Parathyroid adenoma (tissue), 2 donors: ENCODE results near the gene CSPG4.
"Not testable (repeated sequence)": the region's sequence is repeated elsewhere in the genome, so short reads cannot be mapped to it uniquely, and the experiment has no call there.

Experiments used
- H2AFZ ChIP-seq: fragments of 300-600 bp; sonication (generic); one replicate; pipeline ENCODE4 v1.7.0; 2017; ENCODE audit warnings: antibody characterized with exemption, mild to moderate bottlenecking
- H3K27ac ChIP-seq: fragments of 300-600 bp; sonication (generic); one replicate; pipeline ENCODE4 v1.7.0; 2017
- H3K27me3 ChIP-seq: fragments of 300-600 bp; sonication (generic); one replicate; pipeline ENCODE4 v1.7.0; 2017; ENCODE audit warnings: low read length; ENCODE audit not compliant: control insufficient read depth, insufficient read depth
- H3K36me3 ChIP-seq: fragments of 300-600 bp; sonication (generic); one replicate; pipeline ENCODE4 v1.7.0; 2017; ENCODE audit warnings: low read length; ENCODE audit not compliant: control insufficient read depth, insufficient read depth
- H3K4me1 ChIP-seq: fragments of 300-600 bp; sonication (generic); one replicate; pipeline ENCODE4 v1.7.0; 2017; ENCODE audit warnings: control low read depth
- H3K4me2 ChIP-seq: fragments of 300-600 bp; sonication (generic); one replicate; pipeline ENCODE4 v1.7.0; 2017; ENCODE audit warnings: low read length
- H3K4me3 ChIP-seq: fragments of 300-600 bp; sonication (generic); one replicate; pipeline ENCODE4 v1.7.0; 2017; ENCODE audit warnings: low read depth, low read length
- H3K79me2 ChIP-seq: fragments of 300-600 bp; sonication (generic); one replicate; pipeline ENCODE4 v1.7.0; 2017; ENCODE audit warnings: control low read depth
- H3K9ac ChIP-seq: fragments of 300-600 bp; sonication (generic); one replicate; pipeline ENCODE4 v1.7.0; 2017; ENCODE audit warnings: mild to moderate bottlenecking
- H3K9me3 ChIP-seq: fragments of 300-600 bp; sonication (generic); one replicate; pipeline ENCODE4 v1.7.0; 2017; ENCODE audit warnings: low read length; ENCODE audit not compliant: control insufficient read depth
- TF ChIP-seq, protein P1 (sequence below): fragments of 300-600 bp; sonication (generic); IDR thresholded peaks from one replicate; pipeline ENCODE4 v1.7.0; 2017; ENCODE audit warnings: antibody characterized with exemption, mild to moderate bottlenecking
- donor health status: primary hyperparathyroidism.

The CSPG4 gene

DNA sequence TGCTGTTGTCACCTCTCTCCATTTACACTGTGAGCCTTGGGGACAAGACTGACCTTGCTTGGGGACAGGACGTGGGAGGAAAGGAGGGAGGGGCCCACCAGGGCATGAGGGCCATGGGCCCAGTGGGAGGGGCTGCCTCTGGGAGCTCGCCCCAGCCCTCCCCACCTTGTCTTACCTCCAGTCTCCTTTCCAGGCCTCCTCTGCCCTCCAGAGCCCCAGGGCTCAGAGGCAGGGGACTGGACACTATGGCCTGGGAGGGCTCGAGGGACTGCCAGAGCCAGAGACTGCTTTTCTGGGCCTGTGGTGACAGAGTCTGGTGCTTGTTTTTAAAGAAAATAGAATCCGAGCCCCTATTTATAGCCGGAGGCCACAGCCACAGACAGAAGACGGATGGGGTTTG, 10.2 kb downstream of the CSPG4 start:
- Histone ChIP-seq H3K27me3 (no peaks in the 10 kb centered on the region), H2AFZ (no peak overlapping the region), H3K9me3 (no peaks in the 10 kb centered on the region), H3K36me3 (no peaks in the 10 kb centered on the region), H3K79me2 (no peaks in the 10 kb centered on the region), H3K4me3 (no peak overlapping the region), H3K4me1 (no peaks in the 10 kb centered on the region), H3K4me2 (no peak overlapping the region), H3K9ac (no peak overlapping the region), H3K27ac (no peak overlapping the region)
- TF ChIP-seq, protein P1, sequence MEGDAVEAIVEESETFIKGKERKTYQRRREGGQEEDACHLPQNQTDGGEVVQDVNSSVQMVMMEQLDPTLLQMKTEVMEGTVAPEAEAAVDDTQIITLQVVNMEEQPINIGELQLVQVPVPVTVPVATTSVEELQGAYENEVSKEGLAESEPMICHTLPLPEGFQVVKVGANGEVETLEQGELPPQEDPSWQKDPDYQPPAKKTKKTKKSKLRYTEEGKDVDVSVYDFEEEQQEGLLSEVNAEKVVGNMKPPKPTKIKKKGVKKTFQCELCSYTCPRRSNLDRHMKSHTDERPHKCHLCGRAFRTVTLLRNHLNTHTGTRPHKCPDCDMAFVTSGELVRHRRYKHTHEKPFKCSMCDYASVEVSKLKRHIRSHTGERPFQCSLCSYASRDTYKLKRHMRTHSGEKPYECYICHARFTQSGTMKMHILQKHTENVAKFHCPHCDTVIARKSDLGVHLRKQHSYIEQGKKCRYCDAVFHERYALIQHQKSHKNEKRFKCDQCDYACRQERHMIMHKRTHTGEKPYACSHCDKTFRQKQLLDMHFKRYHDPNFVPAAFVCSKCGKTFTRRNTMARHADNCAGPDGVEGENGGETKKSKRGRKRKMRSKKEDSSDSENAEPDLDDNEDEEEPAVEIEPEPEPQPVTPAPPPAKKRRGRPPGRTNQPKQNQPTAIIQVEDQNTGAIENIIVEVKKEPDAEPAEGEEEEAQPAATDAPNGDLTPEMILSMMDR = no peak

DNA sequence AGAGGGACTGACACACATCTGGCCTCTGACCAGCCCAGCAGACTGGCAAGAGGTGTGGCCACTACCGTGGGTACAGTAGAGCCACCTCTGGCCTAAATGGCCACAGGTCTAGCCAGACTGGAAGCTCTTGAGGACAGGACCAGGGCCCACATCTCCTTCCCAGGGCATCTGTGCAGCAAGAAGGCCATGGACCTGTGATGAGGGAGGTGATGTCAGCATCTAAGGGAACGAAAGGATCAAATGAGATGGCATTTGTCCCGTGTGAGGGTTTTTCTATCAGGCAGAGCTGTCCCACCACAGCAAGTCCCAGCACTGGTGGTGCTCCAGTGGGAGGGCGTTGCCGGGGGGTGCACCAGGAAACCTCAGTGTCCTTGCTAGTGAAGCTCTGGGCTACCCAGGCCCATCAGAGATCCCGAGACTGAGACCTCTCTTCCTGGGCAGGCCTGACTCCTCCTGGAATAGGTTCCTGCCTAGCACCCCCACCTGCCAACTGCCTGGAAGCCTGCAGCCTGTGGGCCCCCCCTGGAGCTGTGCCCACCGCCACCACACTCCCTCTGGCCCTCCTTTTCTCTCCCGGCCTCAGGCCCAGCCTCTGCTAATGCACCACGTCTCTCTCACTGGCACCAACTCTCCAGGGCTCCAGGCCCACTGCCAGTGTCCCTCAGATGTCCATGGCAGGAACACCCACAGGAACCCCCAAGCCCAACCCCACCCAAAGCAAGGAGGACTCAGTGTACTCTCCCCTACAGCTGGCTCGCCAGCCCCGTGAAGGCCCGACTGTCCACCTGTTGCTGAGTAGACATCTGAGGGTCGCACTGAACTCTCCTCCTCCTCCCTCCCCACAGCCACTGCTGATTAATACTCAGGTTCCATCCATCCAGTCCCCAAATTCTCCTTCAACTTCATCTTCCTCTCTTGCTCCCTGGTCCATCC, 11.3 kb downstream of the CSPG4 start:
- H3K9ac ChIP-seq, H3K4me1 ChIP-seq, H3K27me3 ChIP-seq, H3K9me3 ChIP-seq, H3K27ac ChIP-seq, H3K4me3 ChIP-seq, H3K4me2 ChIP-seq, H2AFZ ChIP-seq, H3K79me2 ChIP-seq, H3K36me3 ChIP-seq: not testable (repeated sequence)

DNA sequence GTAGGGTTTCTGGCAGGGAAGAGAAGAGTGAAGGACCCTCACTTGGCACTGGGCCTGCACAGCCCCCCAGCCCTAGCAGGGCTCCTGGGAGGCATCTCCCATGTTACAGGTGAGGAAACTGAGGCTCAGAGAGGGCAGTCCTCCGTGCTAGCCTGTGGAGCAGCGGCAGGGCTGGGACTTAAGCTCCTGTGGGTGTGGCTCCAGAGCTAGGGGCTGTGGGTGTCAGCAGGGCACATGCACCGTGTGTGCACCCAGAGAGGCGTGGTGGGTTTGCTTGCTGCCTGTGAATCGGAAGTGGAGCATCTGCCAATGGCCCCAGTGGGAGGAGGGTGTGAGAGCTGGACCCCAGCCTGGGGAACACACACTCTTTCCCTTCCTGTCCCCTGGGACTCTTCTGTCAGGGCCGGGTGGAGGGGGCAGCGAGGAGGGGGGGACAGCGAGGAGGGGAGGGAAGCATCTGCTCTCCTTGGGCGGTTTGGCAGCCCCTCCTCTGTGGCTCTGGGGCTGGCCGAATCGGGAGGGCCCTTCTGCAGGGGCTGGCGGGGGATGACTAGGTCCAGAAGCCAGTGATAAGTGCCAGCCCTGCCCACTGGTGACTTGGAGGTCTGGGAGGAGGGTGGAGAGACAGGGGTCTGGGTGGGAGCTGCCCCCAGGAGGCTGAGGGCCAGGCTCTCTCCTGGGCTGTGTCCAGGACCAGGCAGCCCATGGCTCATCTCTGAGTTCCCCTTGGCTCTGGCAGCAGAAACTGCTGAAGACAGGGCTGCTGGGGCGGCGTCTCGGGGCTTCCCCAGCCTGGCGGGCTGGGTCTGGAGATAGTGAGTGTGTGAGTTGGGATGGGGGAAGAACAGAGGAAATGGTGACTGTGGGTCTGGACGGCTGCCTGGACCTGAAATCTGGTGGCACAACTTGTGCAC, 12.4 kb downstream of the CSPG4 start:
- not testable (repeated sequence) for H3K4me3 ChIP-seq, H3K4me1 ChIP-seq, H3K9ac ChIP-seq, H3K27me3 ChIP-seq, H3K36me3 ChIP-seq, H2AFZ ChIP-seq, H3K27ac ChIP-seq, H3K79me2 ChIP-seq, H3K4me2 ChIP-seq, H3K9me3 ChIP-seq

DNA sequence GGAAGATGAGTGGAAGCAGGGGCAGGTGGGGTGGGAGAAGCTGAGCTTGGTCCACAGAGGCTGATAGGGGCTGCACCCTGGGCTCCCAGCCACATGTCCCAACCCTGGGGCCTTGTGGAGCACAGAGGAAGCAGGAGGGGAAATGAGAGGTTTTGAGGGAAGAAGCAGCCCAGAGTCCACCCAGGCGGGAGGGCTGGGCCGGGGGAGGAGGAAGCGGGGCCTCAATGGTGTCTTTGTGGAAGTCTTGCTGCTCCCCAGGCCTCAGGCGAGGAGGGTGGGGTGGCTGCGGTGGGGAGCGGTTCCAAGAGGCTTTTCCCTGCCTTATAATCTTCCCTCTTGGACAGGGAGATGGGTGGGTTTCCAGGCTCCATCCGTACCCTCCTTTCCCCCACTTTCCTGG, 13.1 kb downstream of the CSPG4 start:
- H3K27ac ChIP-seq, H3K4me1 ChIP-seq, H3K4me2 ChIP-seq, H3K36me3 ChIP-seq, H2AFZ ChIP-seq, H3K79me2 ChIP-seq, H3K9me3 ChIP-seq, H3K4me3 ChIP-seq, H3K9ac ChIP-seq, H3K27me3 ChIP-seq: not testable (repeated sequence)

DNA sequence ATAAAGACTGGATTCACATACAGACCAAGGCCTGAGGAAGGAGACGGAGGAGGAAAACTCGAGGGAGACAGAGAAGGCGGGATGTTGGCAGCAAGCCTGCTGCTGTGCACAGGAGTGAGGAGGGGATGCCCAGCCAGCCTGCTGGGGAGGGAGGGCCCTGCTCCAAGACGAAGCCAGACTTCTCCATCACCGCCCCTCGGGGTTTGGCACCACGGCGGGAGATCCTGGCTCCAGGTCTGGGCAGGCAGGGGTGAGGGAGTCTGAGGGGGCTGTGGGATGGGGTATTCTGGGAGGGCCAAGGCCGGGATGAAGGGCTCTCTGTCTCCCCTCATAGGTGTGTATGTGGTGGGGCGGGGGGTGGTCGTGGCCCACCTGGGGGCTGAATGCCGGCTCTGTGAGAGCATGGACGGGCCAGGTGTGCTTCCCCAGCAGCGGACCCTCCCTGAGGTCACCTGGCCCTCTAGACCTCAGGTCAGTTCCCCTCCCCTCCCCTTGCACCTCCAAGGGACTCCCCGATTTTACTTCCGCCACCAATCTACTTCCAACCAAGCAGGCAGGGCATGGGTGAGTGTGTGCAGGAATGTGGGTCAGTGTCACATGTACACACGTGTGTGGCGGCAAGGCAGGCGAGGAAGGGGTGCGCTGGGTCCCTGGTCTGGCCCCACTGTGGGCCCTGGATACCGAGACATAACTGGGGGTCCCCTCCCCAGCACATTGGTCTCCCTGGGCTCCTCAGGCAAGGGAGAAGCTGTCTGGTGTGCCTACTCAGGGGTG, 14.5 kb downstream of the CSPG4 start:
- H3K27ac ChIP-seq, H3K4me2 ChIP-seq, H3K4me1 ChIP-seq, H3K9ac ChIP-seq, H3K27me3 ChIP-seq, H3K4me3 ChIP-seq, H3K79me2 ChIP-seq, H3K9me3 ChIP-seq, H3K36me3 ChIP-seq, H2AFZ ChIP-seq: not testable (repeated sequence)

DNA sequence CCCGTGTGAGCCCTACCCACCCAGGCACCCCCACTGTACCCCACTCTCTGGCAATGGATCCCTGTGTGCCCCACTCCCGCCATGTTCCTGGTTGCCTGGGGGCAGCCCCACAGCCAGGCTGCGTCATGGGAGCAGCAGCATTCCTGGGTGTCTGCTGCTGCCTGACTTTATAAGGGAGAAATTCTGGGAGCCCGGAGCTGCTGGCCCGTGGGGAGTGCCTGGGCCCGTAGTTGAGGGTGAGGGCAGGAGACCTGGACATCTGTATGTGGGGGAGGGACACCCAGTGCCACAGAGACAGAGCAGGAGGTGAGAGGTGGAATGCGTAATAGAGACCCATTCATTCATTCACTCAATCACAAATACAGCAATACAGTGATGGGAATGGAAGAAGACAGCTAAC, 15.1 kb downstream of the CSPG4 start:
- Histone ChIP-seq H2AFZ (no peak overlapping the region), H3K36me3 (no peaks in the 10 kb centered on the region), H3K27me3 (no peaks in the 10 kb centered on the region), H3K4me1 (no peaks in the 10 kb centered on the region), H3K79me2 (no peaks in the 10 kb centered on the region), H3K4me2 (no peak overlapping the region), H3K9me3 (no peaks in the 10 kb centered on the region), H3K27ac (no peak overlapping the region), H3K4me3 (no peak overlapping the region), H3K9ac (no peak overlapping the region)
- TF ChIP-seq, protein P1 = no peak
